KMS-11 (cell line): ENCODE measurements around the gene TIMM10.

Experiments
- H2AFZ ChIP-seq: fragments of 200-600 bp; sonication (generic); 2 replicates; pipeline ENCODE4 v1.6.1; 2016; ENCODE audit warnings: antibody characterized with exemption, mixed run types, low read depth
- H3K27ac ChIP-seq: fragments of 200-600 bp; sonication (generic); 2 replicates; pipeline ENCODE4 v1.6.1; 2016; ENCODE audit warnings: mild to moderate bottlenecking, mixed run types
- H3K27me3 ChIP-seq: fragments of 200-600 bp; sonication (generic); 2 replicates; pipeline ENCODE4 v1.6.1; 2017; ENCODE audit warnings: mild to moderate bottlenecking, low read depth, mixed run types, moderate library complexity; ENCODE audit not compliant: insufficient read depth
- H3K36me3 ChIP-seq: fragments of 200-600 bp; sonication (generic); 2 replicates; pipeline ENCODE4 v1.6.1; 2017; ENCODE audit warnings: mild to moderate bottlenecking, mixed run types; ENCODE audit not compliant: insufficient read depth
- H3K4me1 ChIP-seq: fragments of 200-600 bp; sonication (generic); 2 replicates; pipeline ENCODE4 v1.6.1; 2016; ENCODE audit warnings: mild to moderate bottlenecking, low read depth, mixed run types; ENCODE audit not compliant: poor library complexity, severe bottlenecking
- H3K4me2 ChIP-seq: fragments of 200-600 bp; sonication (generic); 2 replicates; pipeline ENCODE4 v1.7.0; 2016; ENCODE audit warnings: mild to moderate bottlenecking, mixed run types
- H3K4me3 ChIP-seq: fragments of 200-600 bp; sonication (generic); IDR thresholded peaks from 2 replicates; pipeline ENCODE4 v1.6.1; 2017; ENCODE audit warnings: low read depth, low read length, mixed read lengths; ENCODE audit not compliant: insufficient read depth
- H3K79me2 ChIP-seq: fragments of 200-600 bp; sonication (generic); 2 replicates; pipeline ENCODE4 v1.6.1; 2016; ENCODE audit warnings: low read depth, mixed run types; ENCODE audit not compliant: insufficient read depth
- H3K9ac ChIP-seq: fragments of 200-600 bp; sonication (generic); 2 replicates; pipeline ENCODE4 v1.6.1; 2016; ENCODE audit warnings: mild to moderate bottlenecking, mixed run types
- H4K20me1 ChIP-seq: fragments of 200-600 bp; sonication (generic); 2 replicates; pipeline ENCODE4 v1.6.1; 2016; ENCODE audit warnings: mild to moderate bottlenecking, mixed run types; ENCODE audit not compliant: insufficient read depth
- TF ChIP-seq, protein P1 (sequence below): fragments of 200-600 bp; sonication (generic); conservative IDR thresholded peaks from 2 replicates; pipeline ENCODE4 v1.6.1; 2017; ENCODE audit warnings: low read depth, mild to moderate bottlenecking, antibody characterized with exemption, low read length, moderate library complexity, mixed read lengths

TIMM10 gene

DNA sequence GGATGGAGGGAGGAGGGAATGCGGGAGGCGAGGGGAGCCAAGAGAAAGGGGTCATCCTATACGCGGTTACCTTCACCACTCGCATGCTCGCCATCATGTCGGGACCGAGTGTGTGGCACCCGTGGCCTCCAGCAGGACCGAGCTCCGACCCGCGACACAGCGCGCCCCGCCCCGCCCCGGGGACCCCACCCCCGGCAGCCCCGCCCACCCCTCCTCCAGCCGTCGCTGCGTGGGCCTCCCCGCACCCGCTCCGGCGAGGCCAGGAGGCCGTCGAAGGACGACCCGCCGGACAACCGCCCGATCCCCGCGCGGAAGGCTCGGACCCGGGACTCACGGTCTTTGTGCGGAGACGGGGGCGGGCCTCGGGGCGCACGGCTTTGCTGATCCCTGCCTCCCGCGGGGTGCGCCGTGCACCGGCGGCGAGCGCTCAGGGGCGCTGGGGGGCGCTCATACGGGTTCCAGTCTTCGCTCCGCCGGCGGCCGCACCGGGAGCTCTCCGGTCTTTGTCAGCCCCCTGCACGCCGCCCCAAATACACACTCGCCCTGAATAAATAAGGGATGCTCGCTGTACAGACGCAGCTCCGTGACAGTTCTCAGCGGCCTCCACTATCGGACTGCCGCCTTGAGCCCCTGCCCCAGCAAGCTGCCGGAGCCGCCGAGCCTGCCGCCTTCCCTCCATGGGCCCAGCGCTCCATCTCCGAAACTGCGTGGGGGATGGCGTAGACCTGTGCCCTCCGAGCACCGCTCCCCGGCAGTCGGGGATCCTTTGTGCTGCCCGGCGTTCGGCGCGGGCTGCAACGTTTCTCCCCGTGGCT, 37.2 kb upstream of the TIMM10 start, which contains the start of gene UBE2L6:
TSS of gene UBE2L6 (minus strand) at position 158 of the 815 bp plus-strand sequence. CDS start at position 97, 61 bp downstream.
- TF ChIP-seq, protein P1, sequence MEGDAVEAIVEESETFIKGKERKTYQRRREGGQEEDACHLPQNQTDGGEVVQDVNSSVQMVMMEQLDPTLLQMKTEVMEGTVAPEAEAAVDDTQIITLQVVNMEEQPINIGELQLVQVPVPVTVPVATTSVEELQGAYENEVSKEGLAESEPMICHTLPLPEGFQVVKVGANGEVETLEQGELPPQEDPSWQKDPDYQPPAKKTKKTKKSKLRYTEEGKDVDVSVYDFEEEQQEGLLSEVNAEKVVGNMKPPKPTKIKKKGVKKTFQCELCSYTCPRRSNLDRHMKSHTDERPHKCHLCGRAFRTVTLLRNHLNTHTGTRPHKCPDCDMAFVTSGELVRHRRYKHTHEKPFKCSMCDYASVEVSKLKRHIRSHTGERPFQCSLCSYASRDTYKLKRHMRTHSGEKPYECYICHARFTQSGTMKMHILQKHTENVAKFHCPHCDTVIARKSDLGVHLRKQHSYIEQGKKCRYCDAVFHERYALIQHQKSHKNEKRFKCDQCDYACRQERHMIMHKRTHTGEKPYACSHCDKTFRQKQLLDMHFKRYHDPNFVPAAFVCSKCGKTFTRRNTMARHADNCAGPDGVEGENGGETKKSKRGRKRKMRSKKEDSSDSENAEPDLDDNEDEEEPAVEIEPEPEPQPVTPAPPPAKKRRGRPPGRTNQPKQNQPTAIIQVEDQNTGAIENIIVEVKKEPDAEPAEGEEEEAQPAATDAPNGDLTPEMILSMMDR = peak; percentile 95; the same call in 1 of the 2 replicates
- no peaks in the 10 kb centered on the region for H3K27me3 ChIP-seq
- peak within 1 kb of the TSS; percentile 99 for H3K4me2 ChIP-seq
- peak within 1 kb of the TSS; percentile 79; the same call in 1 of the 2 replicates for H3K9ac ChIP-seq
- no peaks in the 10 kb centered on the region for H3K36me3 ChIP-seq
- no peak within 1 kb of the TSS for H3K4me3 ChIP-seq
- H3K79me2 ChIP-seq = peaks cover 27% of the 10 kb centered on the region
- peaks cover 17% of the 10 kb centered on the region for H3K4me1 ChIP-seq
- H4K20me1 ChIP-seq = no peaks in the 10 kb centered on the region
- H3K27ac ChIP-seq = peak within 1 kb of the TSS; percentile 73
- peak within 1 kb of the TSS; percentile 97 for H2AFZ ChIP-seq

DNA sequence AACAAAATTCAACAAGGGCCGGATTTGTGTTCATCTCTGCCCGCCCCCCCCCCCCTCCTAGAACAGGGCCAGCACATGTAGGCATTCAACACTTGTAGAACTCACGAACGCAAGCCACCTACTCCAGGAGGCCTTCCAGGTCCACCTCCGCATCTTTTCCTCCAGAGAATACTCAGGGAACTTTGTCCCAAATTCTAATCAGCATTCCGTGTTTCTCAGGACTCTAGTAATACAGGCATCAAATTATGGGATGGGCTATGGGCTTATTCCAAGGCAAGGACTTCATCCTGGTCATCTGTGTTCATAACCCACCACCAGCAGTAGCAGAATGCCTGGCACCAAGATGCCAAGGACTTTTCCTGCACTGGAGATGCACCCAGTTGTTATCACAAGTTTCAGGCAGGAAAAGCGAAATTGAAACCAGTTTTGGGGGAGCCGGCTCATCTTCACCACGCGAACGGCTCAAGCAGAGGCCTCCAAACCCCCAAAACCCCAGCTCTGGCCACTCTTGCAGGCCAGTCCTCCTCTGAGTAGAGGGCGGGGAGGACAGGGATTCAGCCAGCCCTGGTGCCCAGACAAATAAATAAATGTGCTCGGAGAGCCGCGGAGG, 36.5 kb upstream of the TIMM10 start:
- peaks cover 17% of the 10 kb centered on the region for H3K4me1 ChIP-seq
- peak overlapping the region; percentile 66 for H3K27ac ChIP-seq

DNA sequence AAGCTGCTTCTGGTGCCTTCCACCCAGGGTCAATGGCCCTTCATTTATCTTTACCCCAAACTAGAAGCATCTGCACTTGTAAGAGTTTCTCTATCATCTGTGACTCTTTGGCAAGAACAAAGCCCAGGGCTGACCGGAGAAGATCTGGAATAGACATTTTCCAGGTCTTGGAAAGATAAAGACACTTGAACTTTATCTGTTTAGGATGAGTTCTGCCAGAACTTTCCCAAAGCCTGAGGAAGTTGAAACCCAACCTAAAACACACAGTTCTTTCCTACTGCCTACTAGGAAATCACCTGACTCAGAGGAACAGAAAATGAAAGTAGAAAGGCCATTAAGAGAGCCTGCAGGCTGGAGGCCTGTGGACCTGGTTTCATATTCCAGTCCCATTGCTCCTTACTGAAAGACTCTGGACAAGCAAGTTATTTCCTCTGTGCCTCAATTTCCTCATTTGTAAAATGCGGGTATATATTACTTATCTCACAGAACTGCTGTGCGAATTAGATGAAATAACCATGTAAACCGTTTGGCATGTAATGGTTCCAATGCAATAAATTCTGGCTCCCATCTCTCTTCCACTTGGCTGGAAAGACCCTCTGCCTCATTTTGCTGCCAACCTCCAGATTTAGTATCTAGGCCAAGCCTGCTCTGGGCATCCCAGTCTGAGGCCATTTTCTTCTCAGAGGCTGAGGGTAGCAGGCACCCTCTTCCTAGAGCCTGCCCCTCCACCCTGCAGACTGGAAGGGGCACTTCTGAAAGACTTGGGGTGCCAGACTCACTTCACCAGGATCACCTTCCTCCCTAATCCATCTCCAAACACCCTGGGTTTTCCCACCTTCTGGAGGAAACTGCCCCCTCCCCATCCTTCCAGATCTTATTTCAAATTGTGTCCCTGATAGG, 35.7 kb upstream of the TIMM10 start:
- H3K27me3 ChIP-seq = no peaks in the 10 kb centered on the region
- H3K79me2 ChIP-seq = peaks cover 32% of the 10 kb centered on the region
- H2AFZ ChIP-seq = peak overlapping the region; percentile 97
- no peak overlapping the region for H3K4me3 ChIP-seq
- peak overlapping the region; percentile 99 for H3K4me2 ChIP-seq
- no peaks in the 10 kb centered on the region for H4K20me1 ChIP-seq
- H3K9ac ChIP-seq = peak overlapping the region; percentile 61; the same call in 1 of the 2 replicates
- peak overlapping the region; percentile 66 for H3K27ac ChIP-seq
- TF ChIP-seq, protein P1 = no peak
- H3K4me1 ChIP-seq = peaks cover 17% of the 10 kb centered on the region
- H3K36me3 ChIP-seq = no peaks in the 10 kb centered on the region

More for the DNA sequence above, 36.5 kb upstream of the TIMM10 start:
- Histone ChIP-seq H3K79me2 (peaks cover 32% of the 10 kb centered on the region), H3K4me3 (no peak overlapping the region), H4K20me1 (no peaks in the 10 kb centered on the region), H3K36me3 (no peaks in the 10 kb centered on the region), H2AFZ (peak overlapping the region; percentile 97), H3K27me3 (no peaks in the 10 kb centered on the region), H3K4me2 (peak overlapping the region; percentile 99), H3K9ac (peak overlapping the region; percentile 61; the same call in 1 of the 2 replicates)
- TF ChIP-seq, protein P1 = no peak

DNA sequence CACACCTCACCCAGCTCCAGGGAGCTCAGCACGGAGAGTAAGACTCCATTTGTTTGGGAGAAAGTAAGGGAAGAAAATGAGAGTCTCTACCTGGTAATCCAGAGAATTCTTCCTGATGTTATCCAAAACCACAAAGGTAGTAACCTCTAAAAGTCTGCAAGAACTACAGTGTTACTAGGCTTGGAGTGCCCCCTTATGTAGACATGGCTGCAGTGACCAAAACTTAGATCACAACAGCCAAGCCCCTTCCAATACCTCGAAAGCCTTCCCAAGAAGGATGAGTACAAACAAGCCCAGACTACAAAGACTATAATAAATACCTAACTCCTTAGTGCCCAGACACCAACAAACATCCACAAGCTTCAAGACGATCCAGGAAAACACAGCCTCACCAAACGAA, 32.0 kb upstream of the TIMM10 start:
- TF ChIP-seq, protein P1 = no peak
- peaks cover 14% of the 10 kb centered on the region for H3K4me1 ChIP-seq
- H3K4me3 ChIP-seq = no peak overlapping the region
- no peak overlapping the region for H3K4me2 ChIP-seq
- no peak overlapping the region for H3K9ac ChIP-seq
- peaks cover 32% of the 10 kb centered on the region for H3K79me2 ChIP-seq
- no peaks in the 10 kb centered on the region for H3K36me3 ChIP-seq
- no peaks in the 10 kb centered on the region for H3K27me3 ChIP-seq
- no peaks in the 10 kb centered on the region for H4K20me1 ChIP-seq
- H2AFZ ChIP-seq = no peak overlapping the region
- H3K27ac ChIP-seq = no peak overlapping the region
